ENCODE measurements around the gene SYNGR2.

The SYNGR2 gene

GRCh38 chr17:78168242-78168902, at the start of gene SYNGR2:
TSS of gene SYNGR2 (plus strand) at chr17:78168581. CDS start at chr17:78168617, 36 bp downstream.
- Histone ChIP-seq H3K9me3 (ENCODE audit: control insufficient read depth, insufficient read depth, low read depth, low read length) (no peaks in the 10 kb centered on the region), H3K4me3 (ENCODE audit: low read depth, low read length) (peak within 1 kb of the TSS; percentile 67), H3K27ac (ENCODE audit: extremely low read depth, low read depth, low read length) (peak within 1 kb of the TSS; percentile 78; the same call in 1 of the 2 replicates), H3K4me1 (ENCODE audit: control insufficient read depth, insufficient read depth, low read length) (no peaks in the 10 kb centered on the region; the same call in 1 of the 2 replicates), H3K36me3 (ENCODE audit: control insufficient read depth in 2 of 2, insufficient read depth in 1 of 2, low read length in 2 of 2) (peaks cover 0 to 33% of the 10 kb centered on the region in 2 experiments; a peak in 2 of 3 replicates)
- CTCF ChIA-PET: no interaction called here
- POLR2A ChIA-PET: interaction anchor here (0.7 to 4.6 kb wide), 4 partner anchors 10 to 27 kb away, joined by 3 to 47 read pairs (median 6); partner anchors contain the start of genes AFMID and TK1
- TF ChIP-seq ZNF18 (tag by site-specific recombination; IDR thresholded peaks at IDR 0.05): no peak
- TF ChIP-seq ZNF654 (tag by site-specific recombination; IDR thresholded peaks at IDR 0.05; ENCODE audit: low read depth): no peak
- TF ChIP-seq ZNF155 (tag by site-specific recombination; IDR thresholded peaks at IDR 0.05): no peak
- TF ChIP-seq TRIM28 (IDR thresholded peaks at IDR 0.05; ENCODE audit: borderline replicate concordance, low read length): no peak
- no peak for TF ChIP-seq ZNF473 (tag by site-specific recombination; IDR thresholded peaks at IDR 0.05)
- no peak for TF ChIP-seq ZNF202 (tag by site-specific recombination; IDR thresholded peaks at IDR 0.05; ENCODE audit: borderline replicate concordance)
- 0 out of 2 replicates have a peak, but pooled peaks have one; percentile 22 for TF ChIP-seq ZNF639 (tag by site-specific recombination; IDR thresholded peaks at IDR 0.05)
- peak; percentile 83; the same call in 1 of the 2 replicates for TF ChIP-seq ZSCAN30 (tag by site-specific recombination; IDR thresholded peaks at IDR 0.05)
- TF ChIP-seq ZNF707 (tag by site-specific recombination; IDR thresholded peaks at IDR 0.05): no peak
- TF ChIP-seq ZNF660 (tag by site-specific recombination; IDR thresholded peaks at IDR 0.05): peak; percentile 93
- TF ChIP-seq TSHZ1 (tag by site-specific recombination; IDR thresholded peaks at IDR 0.05; ENCODE audit: borderline replicate concordance): no peak
- TF ChIP-seq ZNF223 (tag by site-specific recombination; IDR thresholded peaks at IDR 0.05): no peak
- no peak for TF ChIP-seq ZNF544 (tag by site-specific recombination; IDR thresholded peaks at IDR 0.05)
- TF ChIP-seq ZNF324 (tag by site-specific recombination; IDR thresholded peaks at IDR 0.05): no peak
- 0 out of 2 replicates have a peak, but pooled peaks have one; percentile 1 for TF ChIP-seq ZNF843 (tag by site-specific recombination; IDR thresholded peaks at IDR 0.05)
- no peak for TF ChIP-seq ZNF501 (tag by site-specific recombination; IDR thresholded peaks at IDR 0.05)
- no peak; the same call in none of the 2 replicates for TF ChIP-seq ZEB2 (tag by site-specific recombination; IDR thresholded peaks at IDR 0.05)
- no peak for TF ChIP-seq ZNF391 (tag by site-specific recombination; IDR thresholded peaks at IDR 0.05; ENCODE audit: borderline replicate concordance, low read depth)
- TF ChIP-seq KLF17 (tag by site-specific recombination; IDR thresholded peaks at IDR 0.05): peak; percentile 86
- peak; percentile 53; the same call in 1 of the 2 replicates for TF ChIP-seq ZNF184 (tag by site-specific recombination; IDR thresholded peaks at IDR 0.05)
- no peak for TF ChIP-seq ZNF664 (tag by site-specific recombination; IDR thresholded peaks at IDR 0.05)
- TF ChIP-seq ZNF610 (tag by site-specific recombination; IDR thresholded peaks at IDR 0.05; ENCODE audit: borderline replicate concordance): no peak
- TF ChIP-seq BCL6B (tag by site-specific recombination; IDR thresholded peaks at IDR 0.05): no peak
- no peak for TF ChIP-seq ATF2 (tag by site-specific recombination; IDR thresholded peaks at IDR 0.05; ENCODE audit: low read depth)
- no peak for TF ChIP-seq ZNF626 (tag by site-specific recombination; IDR thresholded peaks at IDR 0.05)
- no peak for TF ChIP-seq ZNF175 (tag by site-specific recombination; IDR thresholded peaks at IDR 0.05)

All from HEK293 (cell line).